Endodermal cell (in vitro differentiated cells): Measurements from ENCODE around the gene ZFP69. TPM values are rescaled to one million over a fixed set of nuclear protein-coding genes. Genes with fewer than 3 reads are reported as not detected.
A peak's percentile ranks its signal among the peaks of the same experiment; 100 is the strongest.

ENCODE experiments used
- DNase-seq: peaks from one replicate; pipeline ENCODE4 v3.0.0-alpha.2; 2017
- H3K27ac ChIP-seq: 2 replicates; pipeline ENCODE4 v1.5.1; 2013; ENCODE audit warnings: mild to moderate bottlenecking, low read depth, low read length, moderate library complexity
- H3K27me3 ChIP-seq: 2 replicates; pipeline ENCODE4 v1.6.1; 2013; ENCODE audit warnings: mild to moderate bottlenecking, low read length, moderate library complexity; ENCODE audit not compliant: insufficient read depth, control insufficient read depth, poor library complexity, severe bottlenecking
- H3K36me3 ChIP-seq: 2 replicates; pipeline ENCODE4 v1.7.0; 2013; ENCODE audit warnings: mild to moderate bottlenecking, low read length, moderate library complexity; ENCODE audit not compliant: control insufficient read depth, insufficient read depth
- H3K4me1 ChIP-seq: one replicate; pipeline ENCODE4 v1.7.0; 2013; ENCODE audit warnings: low read length; ENCODE audit not compliant: control insufficient read depth, insufficient read depth
- H3K4me3 ChIP-seq: 2 replicates; pipeline ENCODE4 v1.5.1; 2013; ENCODE audit warnings: mild to moderate bottlenecking, low read length, moderate library complexity
- H3K9ac ChIP-seq: 2 replicates; pipeline ENCODE4 v1.6.1; 2013; ENCODE audit warnings: mild to moderate bottlenecking, low read length, moderate library complexity; ENCODE audit not compliant: poor library complexity, severe bottlenecking; ENCODE audit errors: extremely low read depth
- H3K9me3 ChIP-seq: 2 replicates; pipeline ENCODE4 v1.6.1; 2013; ENCODE audit warnings: mild to moderate bottlenecking, low read length, moderate library complexity; ENCODE audit not compliant: control insufficient read depth
- H3K27ac Mint-ChIP-seq: 2 replicates; pipeline ENCODE4 v1.8.0; 2020; ENCODE audit warnings: mixed read lengths
- H3K27me3 Mint-ChIP-seq: 2 replicates; pipeline ENCODE4 v1.8.0; 2021; ENCODE audit warnings: mild to moderate bottlenecking, mixed read lengths; ENCODE audit not compliant: insufficient read depth
- H3K36me3 Mint-ChIP-seq: 2 replicates; pipeline ENCODE4 v1.8.0; 2020; ENCODE audit warnings: low read depth, mixed read lengths
- H3K4me1 Mint-ChIP-seq: 2 replicates; pipeline ENCODE4 v1.8.0; 2020; ENCODE audit warnings: mixed read lengths
- H3K4me3 Mint-ChIP-seq: 2 replicates; pipeline ENCODE4 v1.8.0; 2020; ENCODE audit warnings: mild to moderate bottlenecking, moderate library complexity, mixed read lengths
- H3K9me3 Mint-ChIP-seq: 2 replicates; pipeline ENCODE4 v1.8.0; 2020; ENCODE audit warnings: mild to moderate bottlenecking, mixed read lengths
- CTCF ChIP-seq: fragments of 200-600 bp; sonication (generic); conservative IDR thresholded peaks from 2 replicates; pipeline ENCODE4 v1.5.0; 2021; ENCODE audit warnings: antibody characterized with exemption, mild to moderate bottlenecking
- WGBS, 2 experiments: methylation state at CpG; one replicate each; pipeline versions ENCODE4 v1.1.5 to v1.1.7; 2013; ENCODE audit warnings: missing lambda C conversion rate in 2 of 2, mixed read lengths in 1 of 2; ENCODE audit not compliant: insufficient coverage in 1 of 2, insufficient read length in 1 of 2; 5-methylcytosine and 5-hydroxymethylcytosine counted together
- total RNA-seq, 2 donors: library from RNA; stranded (reverse); fragmentation: NEBNext Ultra II Directional in 1 of 2; extraction: Animal tissue kit (Norgen Biotek cat#: 25700) in 1 of 2; gene quantifications; 2 replicates in 1 of 2; 3 replicates in 1 of 2; pipeline ENCODE4 v1.2.1, GENCODE V29; 2021

Gene ZFP69
- total RNA-seq, 2 donors from 2014 or later, result 4.9 to 6.0 TPM

- Histone ChIP-seq H3K4me1 (peaks cover 4% of the 10 kb centered on the region), H3K9ac (no peak overlapping the region), H3K27me3 (peaks cover 12% of the 10 kb centered on the region), H3K4me3 (peak overlapping the region; percentile 86), H3K36me3 (no peaks in the 10 kb centered on the region), H3K27ac (no peak overlapping the region), H3K9me3 (peaks cover under 1% of the 10 kb centered on the region)
- H3K36me3 Mint-ChIP-seq, result peaks cover 19% of the 10 kb centered on the region
- H3K4me1 Mint-ChIP-seq, result peaks cover 13% of the 10 kb centered on the region
- peak; percentile 68 for DNase-seq
- peaks cover 6% of the 10 kb centered on the region for H3K9me3 Mint-ChIP-seq
- peaks cover 16% of the 10 kb centered on the region for H3K27me3 Mint-ChIP-seq
- no peak overlapping the region for H3K27ac Mint-ChIP-seq
- peak overlapping the region; percentile 97 for H3K4me3 Mint-ChIP-seq
- peak; percentile 84 for TF ChIP-seq CTCF
Observed at GRCh38 chr1:40532844-40533424, 55.8 kb downstream of the ZFP69 start.

- Histone ChIP-seq H3K9me3 (peaks cover 5% of the 10 kb centered on the region), H3K27ac (no peak overlapping the region), H3K36me3 (no peaks in the 10 kb centered on the region), H3K4me1 (peaks cover 4% of the 10 kb centered on the region), H3K9ac (no peak overlapping the region), H3K27me3 (no peaks in the 10 kb centered on the region), H3K4me3 (no peak overlapping the region)
- H3K9me3 Mint-ChIP-seq, result peaks cover 6% of the 10 kb centered on the region
- peaks cover 13% of the 10 kb centered on the region for H3K4me1 Mint-ChIP-seq
- H3K4me3 Mint-ChIP-seq, result no peak overlapping the region
- H3K27ac Mint-ChIP-seq, result no peak overlapping the region
- no peak for TF ChIP-seq CTCF
- DNase-seq, result no peak
- H3K36me3 Mint-ChIP-seq, result peaks cover 25% of the 10 kb centered on the region
- H3K27me3 Mint-ChIP-seq, result peaks cover 3% of the 10 kb centered on the region
Observed at GRCh38 chr1:40534589-40534988, 57.5 kb downstream of the ZFP69 start.

- no peak overlapping the region for H3K9ac ChIP-seq
- Mint-ChIP-seq H3K4me3 (no peak overlapping the region), H3K36me3 (peaks cover 25% of the 10 kb centered on the region), H3K27me3 (no peaks in the 10 kb centered on the region), H3K4me1 (peaks cover 13% of the 10 kb centered on the region), H3K9me3 (peaks cover 6% of the 10 kb centered on the region), H3K27ac (no peak overlapping the region)
- H3K4me1 ChIP-seq, result peaks cover 4% of the 10 kb centered on the region
- H3K4me3 ChIP-seq, result no peak overlapping the region
- no peaks in the 10 kb centered on the region for H3K27me3 ChIP-seq
- H3K9me3 ChIP-seq, result peaks cover 5% of the 10 kb centered on the region
- H3K27ac ChIP-seq, result no peak overlapping the region
- no peaks in the 10 kb centered on the region for H3K36me3 ChIP-seq
- no peak for DNase-seq
- 93% methylated on average over 2 of the region's 2 CpGs; no CpG with 5 or more reads in 1 of the 2 experiments for WGBS, 2 experiments
- TF ChIP-seq CTCF, result no peak
Observed at GRCh38 chr1:40535732-40536131, 58.6 kb downstream of the ZFP69 start.
